IMR-90 (cell line): ENCODE results near the gene EDIL3. TPM values are rescaled to one million over a fixed set of nuclear protein-coding genes. Genes with fewer than 3 reads are reported as not detected.

ENCODE experiments used
- ATAC-seq: fragments of 200-7000 bp; cut with Tn5 transposase; 2 replicates; pipeline ENCODE4 v1.9.1; 2020; ENCODE audit warnings: low read depth, mild to moderate bottlenecking, moderate library complexity
- BruUV-seq: library from RNA; stranded (reverse); fragments of 400-500 nt; replicated peaks from 2 replicates; lab custom pipeline; 2021; lab: Mats Ljungman, UMichigan
- CTCF ChIA-PET: fragments of 300-600 bp; formaldehyde crosslinking; extraction: SDS; loops from one replicate; lab custom pipeline; 2021; ENCODE audit warnings: antibody characterized with exemption; lab: Yijun Ruan, JAX
- POLR2A ChIA-PET: fragments of 300-600 bp; sonication (Branson Sonifier 250); formaldehyde crosslinking; loops from one replicate; lab custom pipeline; 2022; ENCODE audit warnings: antibody characterized with exemption; ENCODE audit not compliant: unreplicated experiment; lab: Charles Lee
- DNase-seq: peaks from one replicate; pipeline ENCODE4 v3.0.0; 2013
- H2AFZ ChIP-seq: replicated peaks from 2 replicates; pipeline ENCODE3; 2013; ENCODE audit warnings: low read length, mild to moderate bottlenecking; ENCODE audit not compliant: poor library complexity
- H2AK5ac ChIP-seq: 2 replicates; pipeline ENCODE4 v1.6.1; 2013; ENCODE audit warnings: low read depth, low read length, inconsistent platforms
- H2AK9ac ChIP-seq: replicated peaks from 2 replicates; pipeline ENCODE3; 2013; ENCODE audit warnings: mild to moderate bottlenecking, low read depth, low read length, moderate library complexity; ENCODE audit not compliant: poor library complexity
- H2BK120ac ChIP-seq: 2 replicates; pipeline ENCODE4 v1.6.1; 2013; ENCODE audit warnings: low read depth, low read length, inconsistent platforms
- H2BK15ac ChIP-seq: 3 replicates; pipeline ENCODE4 v1.6.1; 2013; ENCODE audit warnings: low read depth, low read length, inconsistent platforms
- H2BK20ac ChIP-seq: 2 replicates; pipeline ENCODE4 v1.6.1; 2013; ENCODE audit warnings: low read depth, mild to moderate bottlenecking, inconsistent platforms, low read length, moderate library complexity
- H2BK5ac ChIP-seq: 2 replicates; pipeline ENCODE4 v1.6.1; 2013; ENCODE audit warnings: mild to moderate bottlenecking, low read depth, low read length, inconsistent platforms; ENCODE audit not compliant: poor library complexity, severe bottlenecking
- H3K14ac ChIP-seq: replicated peaks from 2 replicates; pipeline ENCODE4 v1.6.1; 2013; ENCODE audit warnings: low read depth, low read length, inconsistent platforms
- H3K18ac ChIP-seq: 2 replicates; pipeline ENCODE4 v1.6.1; 2013; ENCODE audit warnings: low read depth, low read length, control low read depth
- H3K23ac ChIP-seq: 2 replicates; pipeline ENCODE4 v1.6.1; 2013; ENCODE audit warnings: low read depth, low read length, inconsistent platforms
- H3K27ac ChIP-seq: 2 replicates; pipeline ENCODE4 v1.5.1; 2013; ENCODE audit warnings: mild to moderate bottlenecking, control low read depth, low read length; ENCODE audit not compliant: insufficient read depth
- H3K27me3 ChIP-seq: 2 replicates; pipeline ENCODE4 v1.6.1; 2013; ENCODE audit warnings: low read length; ENCODE audit not compliant: control insufficient read depth, insufficient read depth
- H3K36me3 ChIP-seq: 2 replicates; pipeline ENCODE4 v1.6.1; 2013; ENCODE audit warnings: low read length, mixed read lengths; ENCODE audit not compliant: control insufficient read depth, insufficient read depth
- H3K4ac ChIP-seq: 2 replicates; pipeline ENCODE4 v1.6.1; 2013; ENCODE audit warnings: low read depth, low read length, inconsistent platforms
- H3K4me1 ChIP-seq: 2 replicates; pipeline ENCODE4 v1.6.1; 2013; ENCODE audit warnings: low read length, mixed read lengths; ENCODE audit not compliant: control insufficient read depth, insufficient read depth
- H3K4me2 ChIP-seq: 2 replicates; pipeline ENCODE4 v1.6.1; 2013; ENCODE audit warnings: low read depth, mild to moderate bottlenecking, control low read depth, low read length, moderate library complexity
- H3K4me3 ChIP-seq: 2 replicates; pipeline ENCODE4 v1.5.1; 2013; ENCODE audit warnings: low read depth, mild to moderate bottlenecking, control low read depth, low read length, moderate library complexity; ENCODE audit not compliant: insufficient read depth
- H3K56ac ChIP-seq: 2 replicates; pipeline ENCODE4 v1.6.1; 2013; ENCODE audit warnings: low read length, inconsistent platforms; ENCODE audit not compliant: insufficient read depth; ENCODE audit errors: extremely low read depth
- H3K79me1 ChIP-seq, 2 experiments: 2 replicates each; pipeline ENCODE4 v1.6.1; 2013; ENCODE audit warnings: low read length in 2 of 2, inconsistent platforms in 1 of 2, low read depth in 1 of 2
- H3K9ac ChIP-seq: 2 replicates; pipeline ENCODE4 v1.6.1; 2013; ENCODE audit warnings: low read depth, low read length, control low read depth
- H3K9me1 ChIP-seq: 2 replicates; pipeline ENCODE4 v1.6.1; 2013; ENCODE audit warnings: low read length, inconsistent platforms; ENCODE audit not compliant: insufficient read depth
- H3K9me3 ChIP-seq: 2 replicates; pipeline ENCODE4 v1.6.1; 2013; ENCODE audit warnings: low read length; ENCODE audit not compliant: control insufficient read depth, insufficient read depth
- H4K20me1 ChIP-seq: 2 replicates; pipeline ENCODE4 v1.6.1; 2013; ENCODE audit warnings: low read length, inconsistent platforms; ENCODE audit not compliant: insufficient read depth
- H4K5ac ChIP-seq: 2 replicates; pipeline ENCODE4 v1.6.1; 2013; ENCODE audit warnings: mild to moderate bottlenecking, low read depth, low read length, control low read depth
- H4K8ac ChIP-seq, 2 experiments: 2 replicates each; pipeline ENCODE4 v1.6.1; 2013; ENCODE audit warnings: low read depth in 2 of 2, low read length in 2 of 2, control low read depth in 1 of 2, inconsistent platforms in 1 of 2
- H4K91ac ChIP-seq: 2 replicates; pipeline ENCODE4 v1.6.1; 2013; ENCODE audit warnings: low read depth, low read length, inconsistent platforms; ENCODE audit not compliant: insufficient read depth
- BHLHE40 ChIP-seq: fragments of 150-350 bp; IDR thresholded peaks from 2 replicates; pipeline ENCODE4 v1.6.1; 2016; ENCODE audit warnings: mild to moderate bottlenecking, low read depth, low read length
- CHD1 ChIP-seq: IDR thresholded peaks from 2 replicates; pipeline ENCODE4 v1.6.1; 2012; ENCODE audit warnings: low read depth, low read length, improper control_type of control experiment
- MAFK ChIP-seq: IDR thresholded peaks from 2 replicates; pipeline ENCODE4 v1.6.1; 2012; ENCODE audit warnings: low read depth, low read length, improper control_type of control experiment
- NFE2L2 ChIP-seq: fragments of 150-350 bp; IDR thresholded peaks from 2 replicates; pipeline ENCODE4 v1.6.1; 2016; ENCODE audit warnings: low read depth, mild to moderate bottlenecking, low read length
- POLR2A ChIP-seq: IDR thresholded peaks from 2 replicates; pipeline ENCODE4 v1.6.1; 2012; ENCODE audit warnings: mild to moderate bottlenecking, low read depth, low read length
- RAD21 ChIP-seq: IDR thresholded peaks from 2 replicates; pipeline ENCODE4 v1.6.1; 2012; ENCODE audit warnings: low read length, improper control_type of control experiment
- RFX5 ChIP-seq: IDR thresholded peaks from 2 replicates; pipeline ENCODE4 v1.8.0; 2012; ENCODE audit warnings: low read depth, mild to moderate bottlenecking, low read length, moderate library complexity
- SMC3 ChIP-seq: fragments of 150-350 bp; IDR thresholded peaks from 2 replicates; pipeline ENCODE4 v1.6.1; 2016; ENCODE audit warnings: low read depth, mild to moderate bottlenecking, antibody characterized with exemption, low read length, moderate library complexity
- WGBS, 2 experiments: methylation state at CpG; one replicate each; pipeline versions ENCODE4 v1.1.5 to v1.1.7; 2013; ENCODE audit warnings: missing lambda C conversion rate in 2 of 2; ENCODE audit not compliant: insufficient read length in 1 of 2; ENCODE audit errors: extremely low coverage in 2 of 2; 5-methylcytosine and 5-hydroxymethylcytosine counted together
- dilution Hi-C: fragments of 300-500 bp; cut with HindIII; formaldehyde crosslinking; loops from one replicate; pipeline ENCODE4 v1.14.3; 2018; ENCODE audit warnings: low sequenced_read_pairs; ENCODE audit not compliant: unreplicated experiment
- in situ Hi-C: fragments of 300-500 bp; cut with MboI; formaldehyde crosslinking; loops from 3 replicates; pipeline ENCODE4 v1.14.3; 2019; ENCODE audit warnings: low sequenced_read_pairs, inconsistent platforms, mixed read lengths
- intact Hi-C: fragments of 100-400 bp; cut with micrococcal nuclease; formaldehyde crosslinking; loops from 2 replicates; pipeline ENCODE4 v1.10.0; 2022
- polyA plus RNA-seq, 3 experiments: library from polyadenylated mRNA; depleted of rRNA; stranded (reverse); fragments of >200 nt; gene quantifications; 2 replicates each; pipeline ENCODE4 v1.2.3, GENCODE V29; 2012; ENCODE audit warnings: low replicate concordance in 1 of 3
- total RNA-seq: library from RNA; depleted of rRNA; stranded (reverse); fragments of >200 nt; gene quantifications from 2 replicates; pipeline ENCODE4 v1.2.3, GENCODE V29; 2012
- TF ChIP-seq, protein P1 (sequence below): fragments of 150-350 bp; IDR thresholded peaks from 2 replicates; pipeline ENCODE4 v1.6.1; 2017; ENCODE audit warnings: mild to moderate bottlenecking, antibody characterized with exemption, low read length, low read depth
- TF ChIP-seq, protein P2 (sequence below): conservative IDR thresholded peaks from 2 replicates; pipeline ENCODE4 v1.5.1; 2012; ENCODE audit warnings: mild to moderate bottlenecking, low read depth, low read length, improper control_type of control experiment
- TF ChIP-seq, protein P3 (sequence below): fragments of 150-350 bp; IDR thresholded peaks from 2 replicates; pipeline ENCODE4 v1.6.1; 2016; ENCODE audit warnings: low read depth, mild to moderate bottlenecking, low read length, moderate library complexity, borderline replicate concordance

Gene EDIL3
- total and polyA plus RNA-seq, 2 of the 4 experiments (the other 2 are of a cell fraction): 55.5 to 82.8 TPM

DNA sequence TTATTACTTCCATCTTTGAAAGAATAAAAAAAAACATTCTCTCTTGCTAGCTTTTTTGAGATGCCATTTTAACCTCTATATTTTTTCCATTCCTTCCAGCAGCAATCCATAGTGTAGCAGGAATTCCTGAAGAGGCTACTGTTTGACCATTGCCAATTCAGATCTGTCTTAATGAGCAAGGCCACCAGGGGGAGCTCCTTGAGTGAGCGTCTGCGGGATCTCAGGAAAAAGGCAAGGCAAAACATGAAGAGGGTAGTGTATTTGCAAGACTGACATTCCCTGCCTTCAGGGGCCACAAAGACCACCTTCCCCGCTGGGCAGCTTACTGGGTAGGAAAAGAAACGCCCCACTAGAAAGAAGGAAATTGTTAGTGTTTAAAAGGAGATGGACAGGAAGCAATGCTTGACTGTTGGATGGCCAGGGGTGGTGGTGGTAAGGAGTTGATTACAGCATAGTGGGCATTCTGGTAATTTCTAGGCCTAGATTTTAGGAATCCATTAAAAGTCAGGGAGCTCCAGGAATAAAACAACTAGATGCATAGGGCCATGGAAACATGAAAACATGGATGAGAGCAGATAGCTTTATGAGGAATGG, 457.4 kb downstream of the EDIL3 start:
- no peak overlapping the region for H2AFZ ChIP-seq
- no peak overlapping the region; a peak in 1 of 4 replicates for H4K8ac ChIP-seq
- H3K9me1 ChIP-seq: peaks cover 3% of the 10 kb centered on the region
- ChIA-PET CTCF (interaction anchor here (0.6 to 2.2 kb wide), 10 partner anchors 9 to 1290 kb away, joined by 3 to 7 read pairs (median 4); no protein-coding TSS in a partner anchor), POLR2A (no interaction called here)
- 0 out of 2 replicates have a peak overlapping the region, but pooled peaks have one; percentile 5 for H4K91ac ChIP-seq
- peak overlapping the region; percentile 49 for H3K4ac ChIP-seq
- H3K9me3 ChIP-seq: peaks cover 2% of the 10 kb centered on the region; the same call in 1 of the 2 replicates
- no peaks in the 10 kb centered on the region for H4K20me1 ChIP-seq
- no peak overlapping the region for H3K56ac ChIP-seq
- intact Hi-C loops (loop anchor here (1.0 to 2.0 kb wide), 3 partner anchors 204 to 452 kb away; no protein-coding TSS in a partner anchor), dilution Hi-C loops (no loop called here), in situ Hi-C loops (loop anchor here (5.0 kb wide), 1 partner anchor 450 kb away; no protein-coding TSS in a partner anchor)
- DNase-seq (peak; percentile 64), ATAC-seq (peak; percentile 53)
- no peak overlapping the region for H3K9ac ChIP-seq
- TF ChIP-seq BHLHE40 (no peak), SMC3 (peak; percentile 66), POLR2A (no peak), MAFK (no peak), RAD21 (peak; percentile 73), NFE2L2 (no peak), CHD1 (no peak), RFX5 (no peak)
- TF ChIP-seq, protein P1, sequence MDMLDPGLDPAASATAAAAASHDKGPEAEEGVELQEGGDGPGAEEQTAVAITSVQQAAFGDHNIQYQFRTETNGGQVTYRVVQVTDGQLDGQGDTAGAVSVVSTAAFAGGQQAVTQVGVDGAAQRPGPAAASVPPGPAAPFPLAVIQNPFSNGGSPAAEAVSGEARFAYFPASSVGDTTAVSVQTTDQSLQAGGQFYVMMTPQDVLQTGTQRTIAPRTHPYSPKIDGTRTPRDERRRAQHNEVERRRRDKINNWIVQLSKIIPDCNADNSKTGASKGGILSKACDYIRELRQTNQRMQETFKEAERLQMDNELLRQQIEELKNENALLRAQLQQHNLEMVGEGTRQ: no peak
- TF ChIP-seq, protein P2, sequence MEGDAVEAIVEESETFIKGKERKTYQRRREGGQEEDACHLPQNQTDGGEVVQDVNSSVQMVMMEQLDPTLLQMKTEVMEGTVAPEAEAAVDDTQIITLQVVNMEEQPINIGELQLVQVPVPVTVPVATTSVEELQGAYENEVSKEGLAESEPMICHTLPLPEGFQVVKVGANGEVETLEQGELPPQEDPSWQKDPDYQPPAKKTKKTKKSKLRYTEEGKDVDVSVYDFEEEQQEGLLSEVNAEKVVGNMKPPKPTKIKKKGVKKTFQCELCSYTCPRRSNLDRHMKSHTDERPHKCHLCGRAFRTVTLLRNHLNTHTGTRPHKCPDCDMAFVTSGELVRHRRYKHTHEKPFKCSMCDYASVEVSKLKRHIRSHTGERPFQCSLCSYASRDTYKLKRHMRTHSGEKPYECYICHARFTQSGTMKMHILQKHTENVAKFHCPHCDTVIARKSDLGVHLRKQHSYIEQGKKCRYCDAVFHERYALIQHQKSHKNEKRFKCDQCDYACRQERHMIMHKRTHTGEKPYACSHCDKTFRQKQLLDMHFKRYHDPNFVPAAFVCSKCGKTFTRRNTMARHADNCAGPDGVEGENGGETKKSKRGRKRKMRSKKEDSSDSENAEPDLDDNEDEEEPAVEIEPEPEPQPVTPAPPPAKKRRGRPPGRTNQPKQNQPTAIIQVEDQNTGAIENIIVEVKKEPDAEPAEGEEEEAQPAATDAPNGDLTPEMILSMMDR: peak; percentile 71
- TF ChIP-seq, protein P3, sequence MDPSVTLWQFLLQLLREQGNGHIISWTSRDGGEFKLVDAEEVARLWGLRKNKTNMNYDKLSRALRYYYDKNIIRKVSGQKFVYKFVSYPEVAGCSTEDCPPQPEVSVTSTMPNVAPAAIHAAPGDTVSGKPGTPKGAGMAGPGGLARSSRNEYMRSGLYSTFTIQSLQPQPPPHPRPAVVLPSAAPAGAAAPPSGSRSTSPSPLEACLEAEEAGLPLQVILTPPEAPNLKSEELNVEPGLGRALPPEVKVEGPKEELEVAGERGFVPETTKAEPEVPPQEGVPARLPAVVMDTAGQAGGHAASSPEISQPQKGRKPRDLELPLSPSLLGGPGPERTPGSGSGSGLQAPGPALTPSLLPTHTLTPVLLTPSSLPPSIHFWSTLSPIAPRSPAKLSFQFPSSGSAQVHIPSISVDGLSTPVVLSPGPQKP: no peak
- no peak overlapping the region for H3K27ac ChIP-seq
- no peak overlapping the region; the same call in 1 of the 2 replicates for H3K18ac ChIP-seq
- no peak overlapping the region for H3K4me2 ChIP-seq
- H3K4me3 ChIP-seq: no peak overlapping the region
- H3K36me3 ChIP-seq: no peaks in the 10 kb centered on the region
- no CpG with 5 or more reads among the region's 4 CpGs for WGBS, 2 experiments
- H3K14ac ChIP-seq: no peak overlapping the region
- H3K4me1 ChIP-seq: peaks cover 21% of the 10 kb centered on the region
- peak overlapping the region; percentile 70 for H2AK9ac ChIP-seq
- H3K27me3 ChIP-seq: no peaks in the 10 kb centered on the region
- no peak overlapping the region for H2AK5ac ChIP-seq
- BruUV-seq: no TSS peak
- H2BK15ac ChIP-seq: no peak overlapping the region; the same call in 2 of the 3 replicates
- no peak overlapping the region for H3K23ac ChIP-seq
- peak overlapping the region; percentile 76 for H2BK20ac ChIP-seq
- H2BK5ac ChIP-seq: no peak overlapping the region
- no peak overlapping the region for H4K5ac ChIP-seq
- no peaks in the 10 kb centered on the region for H3K79me1 ChIP-seq
- H2BK120ac ChIP-seq: peak overlapping the region; percentile 61
